ENCODE data around the gene CRIM1.
A peak's percentile ranks its signal among the peaks of the same experiment; 100 is the strongest.
"Not testable (repeated sequence)": the region's sequence is repeated elsewhere in the genome, so short reads cannot be mapped to it uniquely, and the experiment has no call there.

CRIM1 gene

GRCh38 chr2:36355151-36355889 is at the start of gene CRIM1:
Gene CRIM1, plus strand, starts transcription at chr2:36355778. Its CDS starts 515 bp downstream, at chr2:36356293.
- no peak for DNase-seq (ENCODE audit: low spot score)

- no peak for DNase-seq (ENCODE audit: low spot score)
Observed at GRCh38 chr2:36307441-36307840, 48.1 kb upstream of the CRIM1 start.

GRCh38 chr2:36310444-36310843 is 45.1 kb upstream of the CRIM1 start:
- not testable (repeated sequence) for DNase-seq (ENCODE audit: low spot score)

GRCh38 chr2:36318547-36318946 is 37.0 kb upstream of the CRIM1 start:
- no peak for DNase-seq (ENCODE audit: low spot score)

GRCh38 chr2:36322108-36322507 is 33.5 kb upstream of the CRIM1 start:
- no peak for DNase-seq (ENCODE audit: low spot score)

- no peak for DNase-seq (ENCODE audit: low spot score)
Observed at GRCh38 chr2:36326286-36326685, 29.3 kb upstream of the CRIM1 start.

GRCh38 chr2:36329251-36329650 is 26.3 kb upstream of the CRIM1 start:
- DNase-seq (ENCODE audit: low spot score): no peak

GRCh38 chr2:36329746-36330472 is 25.7 kb upstream of the CRIM1 start:
- no peak for DNase-seq (ENCODE audit: low spot score)

- no peak for DNase-seq (ENCODE audit: low spot score)
Observed at GRCh38 chr2:36330473-36331395, 24.8 kb upstream of the CRIM1 start.

GRCh38 chr2:36333350-36334012 is 22.1 kb upstream of the CRIM1 start:
- no peak for DNase-seq (ENCODE audit: low spot score)

GRCh38 chr2:36335597-36335996 is 20.0 kb upstream of the CRIM1 start:
- no peak for DNase-seq (ENCODE audit: low spot score)

- DNase-seq (ENCODE audit: low spot score): no peak
Observed at GRCh38 chr2:36336321-36336720, 19.3 kb upstream of the CRIM1 start.

- DNase-seq (ENCODE audit: low spot score): no peak
Observed at GRCh38 chr2:36337354-36337753, 18.2 kb upstream of the CRIM1 start.

GRCh38 chr2:36338124-36338826 is 17.3 kb upstream of the CRIM1 start:
- no peak for DNase-seq (ENCODE audit: low spot score)

GRCh38 chr2:36338827-36339145 is 16.8 kb upstream of the CRIM1 start:
- no peak for DNase-seq (ENCODE audit: low spot score)

GRCh38 chr2:36339607-36340218 is 15.9 kb upstream of the CRIM1 start:
- no peak for DNase-seq (ENCODE audit: low spot score)

GRCh38 chr2:36343606-36344005 is 12.0 kb upstream of the CRIM1 start:
- no peak for DNase-seq (ENCODE audit: low spot score)

- DNase-seq (ENCODE audit: low spot score): no peak
Observed at GRCh38 chr2:36348721-36349120, 6.9 kb upstream of the CRIM1 start.

GRCh38 chr2:36351291-36351690 is 4.3 kb upstream of the CRIM1 start:
- DNase-seq (ENCODE audit: low spot score): no peak

GRCh38 chr2:36351736-36352349 is 3.7 kb upstream of the CRIM1 start:
- peak; percentile 64 for DNase-seq (ENCODE audit: low spot score)

- no peak for DNase-seq (ENCODE audit: low spot score)
Observed at GRCh38 chr2:36352701-36353100, 2.9 kb upstream of the CRIM1 start.
